HG03575 (cell line): ENCODE measurements around the gene SLC36A1.

ENCODE experiments used
- ATAC-seq: cut with Tn5 transposase; IDR thresholded peaks from one replicate; pipeline ENCODE4 v1.9.1; 2021; ENCODE audit not compliant: unreplicated experiment, insufficient number of reproducible peaks, low FRiP score; ENCODE audit errors: extremely low read depth

SLC36A1 gene

DNA sequence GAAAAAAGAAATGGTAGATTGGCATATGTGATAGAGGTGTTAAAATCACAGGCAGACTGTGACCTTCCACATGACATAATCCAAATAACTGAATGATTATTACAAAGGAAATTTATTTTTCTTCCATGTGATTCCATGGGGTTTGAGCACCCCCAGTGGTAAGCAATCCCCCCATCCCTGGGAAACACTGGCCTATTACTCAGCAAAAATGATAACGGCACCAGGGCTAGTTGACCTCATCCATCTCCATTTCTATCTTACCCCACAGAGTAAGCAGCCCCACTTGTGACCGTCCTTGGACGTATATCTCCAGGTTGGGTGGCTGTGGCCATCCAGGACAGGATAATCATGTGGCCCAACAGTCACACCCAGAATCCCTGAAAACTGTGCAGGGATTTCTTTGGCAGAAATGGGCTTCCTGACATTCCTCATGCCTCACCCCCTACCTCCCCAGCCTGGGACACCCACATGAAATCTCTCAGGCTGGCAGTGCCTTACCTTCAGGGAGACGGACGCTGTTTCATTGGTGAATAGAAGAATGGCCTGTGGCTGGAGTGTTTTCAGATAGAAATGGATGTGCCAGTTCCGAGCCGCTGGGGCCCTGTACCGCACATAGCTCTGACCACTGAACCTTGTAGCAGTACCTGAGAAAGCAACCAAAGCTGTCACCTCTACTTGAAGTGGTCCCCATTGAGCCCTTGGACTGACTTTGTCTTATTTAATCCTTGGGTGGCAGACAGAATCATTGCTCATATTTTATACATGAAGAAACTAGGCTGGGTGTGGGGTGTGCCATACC lies 69.9 kb downstream of the SLC36A1 start:
- ATAC-seq: no peak

- ATAC-seq: no peak
These were observed 72.9 kb downstream of the SLC36A1 start for GRCh38 chr5:151520294-151520693.

DNA sequence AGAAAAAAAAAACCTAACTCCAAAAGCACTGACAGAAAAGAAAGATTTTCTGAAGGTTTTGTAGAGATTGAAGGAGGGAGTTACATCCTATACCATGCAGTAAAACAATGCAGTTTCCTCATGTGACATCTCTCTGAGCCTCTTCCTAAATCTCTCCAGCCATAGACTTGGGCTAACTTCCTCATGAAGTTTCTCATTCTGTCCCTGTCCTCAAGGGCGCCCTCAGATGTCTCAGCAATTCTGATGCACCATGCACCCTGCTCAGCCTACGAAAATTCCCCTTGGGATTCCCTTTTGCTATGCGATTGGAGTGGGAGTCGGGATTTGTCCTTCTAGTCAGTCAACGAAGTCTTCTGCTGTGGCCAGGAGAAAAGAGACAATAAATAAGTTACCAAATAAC lies 74.8 kb downstream of the SLC36A1 start:
- ATAC-seq: no peak

DNA sequence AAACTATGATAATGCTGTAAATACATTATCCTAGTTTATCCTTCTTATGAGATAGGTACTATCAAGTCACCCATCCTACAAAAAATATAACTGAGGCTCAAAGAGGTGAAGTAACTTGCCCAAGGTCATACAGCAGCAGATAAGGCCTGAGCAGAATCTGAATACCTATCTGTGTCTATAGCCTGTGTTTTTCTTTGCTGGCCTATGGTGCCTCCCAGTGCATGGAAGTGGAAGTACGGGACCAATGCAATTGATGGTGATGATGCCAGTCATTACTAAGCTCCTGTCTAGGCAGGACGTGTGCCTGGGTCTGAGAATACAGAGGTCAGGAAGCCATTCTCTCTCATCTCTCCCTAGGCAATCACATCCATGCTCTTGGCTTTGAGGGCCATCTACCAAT lies 75.9 kb downstream of the SLC36A1 start:
- peak; percentile 70 for ATAC-seq

GRCh38 chr5:151528153-151528552 lies 80.8 kb downstream of the SLC36A1 start:
- no peak for ATAC-seq

DNA sequence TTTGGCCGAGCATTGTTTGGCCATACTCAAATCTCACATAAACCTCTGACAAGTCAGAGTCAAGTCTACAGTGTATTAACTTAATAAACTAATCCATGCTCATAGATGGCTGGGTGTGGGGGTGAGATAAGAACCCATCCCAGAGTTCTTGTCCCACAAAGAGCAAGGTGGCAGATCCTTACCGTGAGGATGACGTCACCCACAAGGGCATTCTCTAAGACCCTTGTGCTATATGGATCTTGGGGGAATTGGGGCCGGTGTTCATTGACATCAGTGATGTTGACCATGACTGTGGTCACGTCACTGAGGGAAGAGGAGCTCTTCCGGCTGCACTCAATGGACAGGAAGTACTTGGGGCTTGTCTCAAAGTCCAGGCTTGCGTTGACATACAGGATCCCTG lies 81.6 kb downstream of the SLC36A1 start:
- no peak for ATAC-seq

DNA sequence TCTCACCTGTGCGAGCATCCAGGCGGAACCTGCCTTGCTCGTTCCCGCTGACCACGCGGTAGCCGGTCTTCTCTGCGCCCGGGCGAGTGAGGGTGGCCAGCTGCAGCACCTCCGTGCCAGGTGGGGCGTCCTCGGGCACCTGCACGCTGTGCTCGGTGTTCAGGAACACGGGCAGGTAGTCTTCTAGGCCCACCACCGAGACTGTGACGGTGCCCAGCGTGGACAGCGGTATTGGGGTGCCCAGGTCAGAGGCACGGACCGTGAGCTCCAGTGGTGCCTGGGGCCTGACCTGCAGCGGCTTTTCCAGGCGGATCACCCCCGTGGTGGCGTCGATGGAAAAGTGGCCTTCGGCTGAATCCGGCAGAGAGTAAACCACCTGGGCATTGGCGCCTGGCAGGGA lies 84.2 kb downstream of the SLC36A1 start:
- no peak for ATAC-seq

GRCh38 chr5:151532416-151532815 lies 85.0 kb downstream of the SLC36A1 start:
- ATAC-seq: no peak

DNA sequence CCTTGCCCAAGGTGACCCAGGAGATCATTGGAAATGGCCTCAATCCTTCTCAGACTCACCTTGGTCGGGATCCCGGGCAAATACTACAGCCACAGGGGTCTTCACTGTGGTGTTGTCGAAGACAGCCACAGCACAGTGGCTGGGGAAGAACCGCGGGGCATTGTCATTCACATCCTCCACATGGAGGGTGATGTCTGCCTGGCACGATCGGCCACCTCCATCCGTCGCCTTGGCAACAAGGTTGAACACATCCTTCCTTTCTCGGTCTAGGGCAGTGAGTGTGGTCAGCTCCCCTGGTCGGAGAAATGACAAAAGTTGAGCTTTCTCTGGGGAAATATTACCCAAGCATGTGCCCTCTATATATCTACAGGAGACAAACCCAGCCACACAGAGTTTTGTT lies 86.9 kb downstream of the SLC36A1 start:
- no peak for ATAC-seq

DNA sequence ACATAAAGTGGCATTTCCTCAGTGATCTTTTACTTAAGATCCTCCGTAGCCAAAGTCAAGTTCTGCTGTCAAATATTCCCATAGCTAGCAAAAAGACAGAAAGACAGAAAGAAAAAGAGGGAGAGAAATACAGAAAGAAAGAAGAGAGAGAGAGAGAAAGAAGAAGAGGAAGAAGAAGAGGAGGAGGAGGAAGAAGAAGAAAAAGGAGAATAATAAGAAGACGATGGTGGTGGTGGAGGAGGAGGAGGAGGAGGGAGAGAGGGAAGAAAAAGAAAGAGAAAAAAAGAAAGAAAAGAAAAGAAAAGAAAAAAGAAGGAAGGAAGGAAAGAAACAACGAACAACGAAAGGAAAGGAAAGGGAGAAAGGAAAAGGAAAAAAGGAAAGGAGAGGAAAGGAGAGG lies 89.6 kb downstream of the SLC36A1 start:
- no peak for ATAC-seq

GRCh38 chr5:151541571-151541970 lies 94.2 kb downstream of the SLC36A1 start:
- ATAC-seq: no peak
